Sciatic nerve (tissue), 2 donors: ENCODE measurements around the gene ADAM8. TPM values are rescaled to one million over a fixed set of nuclear protein-coding genes. Genes with fewer than 3 reads are reported as not detected.

Source experiments
- ATAC-seq: fragments of 200-7000 bp; cut with Tn5 transposase; one replicate; pipeline ENCODE4 v1.9.1; 2020; ENCODE audit warnings: mild to moderate bottlenecking, moderate library complexity
- DNase-seq: peaks from one replicate; pipeline ENCODE4 v3.0.0-alpha.2; 2020; ENCODE audit warnings: low spot score
- intact Hi-C: fragments of 100-400 bp; cut with DNase I; formaldehyde crosslinking; loops from one replicate; pipeline ENCODE4 v1.14.2; 2022
- total RNA-seq: library from RNA; stranded (reverse); fragmentation: NEBNext Ultra II Directional; extraction: Animal tissue kit (Norgen Biotek cat#: 25700); gene quantifications from one replicate; pipeline ENCODE4 v1.2.1, GENCODE V29; 2021
- donor health status: DM: no; HTN: no; CAD: no.
- donor health status: DM: no; HTN: no; CAD: no.

ADAM8 gene
- total RNA-seq, 1 donor from 2014 or later = 20.7 TPM

- intact Hi-C loops = no loop called here
- DNase-seq (no peak), ATAC-seq (peak; percentile 0)
Observed at GRCh38 chr10:133258066-133258817, 18.4 kb downstream of the ADAM8 start.

GRCh38 chr10:133257489-133258065 is 19.1 kb downstream of the ADAM8 start:
- intact Hi-C loops = no loop called here
- ATAC-seq (peak; percentile 14), DNase-seq (peak; percentile 80)

- ATAC-seq = no peak
- DNase-seq = no peak
- intact Hi-C loops = no loop called here
Observed at GRCh38 chr10:133255323-133255722, 21.3 kb downstream of the ADAM8 start.

- intact Hi-C loops = no loop called here
- DNase-seq = no peak
- no peak for ATAC-seq
Observed at GRCh38 chr10:133254421-133255120, 22.1 kb downstream of the ADAM8 start.

- no peak for ATAC-seq
- intact Hi-C loops = no loop called here
Observed at GRCh38 chr10:133253361-133253955, 23.2 kb downstream of the ADAM8 start.

GRCh38 chr10:133252223-133252552 is 24.5 kb downstream of the ADAM8 start:
- intact Hi-C loops = no loop called here
- ATAC-seq = no peak
- no peak for DNase-seq

More at GRCh38 chr10:133253361-133253955, 23.2 kb downstream of the ADAM8 start:
- no peak for DNase-seq

GRCh38 chr10:133251388-133252222 is 25.1 kb downstream of the ADAM8 start:
- no peak for DNase-seq
- ATAC-seq = no peak
- intact Hi-C loops = no loop called here

- ATAC-seq (no peak), DNase-seq (no peak)
- intact Hi-C loops = no loop called here
Observed at GRCh38 chr10:133249975-133250754, 26.5 kb downstream of the ADAM8 start.

GRCh38 chr10:133249094-133249780 is 27.4 kb downstream of the ADAM8 start:
- ATAC-seq (no peak), DNase-seq (no peak)
- intact Hi-C loops = no loop called here

GRCh38 chr10:133248334-133248715 is 28.3 kb downstream of the ADAM8 start:
- intact Hi-C loops = no loop called here
- ATAC-seq = no peak
- DNase-seq = no peak

- intact Hi-C loops = no loop called here
- ATAC-seq (no peak), DNase-seq (no peak)
Observed at GRCh38 chr10:133247681-133248333, 28.9 kb downstream of the ADAM8 start.

GRCh38 chr10:133246236-133246626 is 30.4 kb downstream of the ADAM8 start:
- intact Hi-C loops = no loop called here
- ATAC-seq (no peak), DNase-seq (no peak)

GRCh38 chr10:133245439-133246235 is 31.0 kb downstream of the ADAM8 start:
- ATAC-seq = no peak
- intact Hi-C loops = no loop called here
- DNase-seq = no peak

GRCh38 chr10:133243593-133243992 is 33.1 kb downstream of the ADAM8 start:
- ATAC-seq (no peak), DNase-seq (no peak)
- intact Hi-C loops = no loop called here

- DNase-seq (no peak), ATAC-seq (no peak)
- intact Hi-C loops = no loop called here
Observed at GRCh38 chr10:133242611-133243356, 33.9 kb downstream of the ADAM8 start.
